OCI-LY3 (cell line): Measurements from ENCODE around the gene NBPF4.
"Not testable (repeated sequence)": the region's sequence is repeated elsewhere in the genome, so short reads cannot be mapped to it uniquely, and the experiment has no call there.

Experiments
- CTCF ChIP-seq: fragments of 200-600, 300-600 bp; sonication (generic); IDR thresholded peaks from 2 replicates; pipeline ENCODE4 v1.5.1; 2014; ENCODE audit warnings: antibody characterized with exemption, low read length, low read depth
- EZH2phosphoT487 ChIP-seq: fragments of 200-600 bp; shearing (Covaris generic); IDR thresholded peaks from 2 replicates; pipeline ENCODE4 v1.6.1; 2018; ENCODE audit warnings: antibody characterized with exemption, mixed run types, low read depth

GRCh38 chr1:108261519-108261918, 17.6 kb upstream of the NBPF4 start:
- not testable (repeated sequence) for TF ChIP-seq CTCF, EZH2phosphoT487
